HG03378 (cell line): ENCODE measurements around the gene KRTAP10-4.
"Not testable (repeated sequence)": the region's sequence is repeated elsewhere in the genome, so short reads cannot be mapped to it uniquely, and the experiment has no call there.

Source experiments
- ATAC-seq: cut with Tn5 transposase; IDR thresholded peaks from one replicate; pipeline ENCODE4 v1.9.1; 2021; ENCODE audit warnings: mild to moderate bottlenecking, moderate library complexity; ENCODE audit not compliant: unreplicated experiment

KRTAP10-4 gene

DNA sequence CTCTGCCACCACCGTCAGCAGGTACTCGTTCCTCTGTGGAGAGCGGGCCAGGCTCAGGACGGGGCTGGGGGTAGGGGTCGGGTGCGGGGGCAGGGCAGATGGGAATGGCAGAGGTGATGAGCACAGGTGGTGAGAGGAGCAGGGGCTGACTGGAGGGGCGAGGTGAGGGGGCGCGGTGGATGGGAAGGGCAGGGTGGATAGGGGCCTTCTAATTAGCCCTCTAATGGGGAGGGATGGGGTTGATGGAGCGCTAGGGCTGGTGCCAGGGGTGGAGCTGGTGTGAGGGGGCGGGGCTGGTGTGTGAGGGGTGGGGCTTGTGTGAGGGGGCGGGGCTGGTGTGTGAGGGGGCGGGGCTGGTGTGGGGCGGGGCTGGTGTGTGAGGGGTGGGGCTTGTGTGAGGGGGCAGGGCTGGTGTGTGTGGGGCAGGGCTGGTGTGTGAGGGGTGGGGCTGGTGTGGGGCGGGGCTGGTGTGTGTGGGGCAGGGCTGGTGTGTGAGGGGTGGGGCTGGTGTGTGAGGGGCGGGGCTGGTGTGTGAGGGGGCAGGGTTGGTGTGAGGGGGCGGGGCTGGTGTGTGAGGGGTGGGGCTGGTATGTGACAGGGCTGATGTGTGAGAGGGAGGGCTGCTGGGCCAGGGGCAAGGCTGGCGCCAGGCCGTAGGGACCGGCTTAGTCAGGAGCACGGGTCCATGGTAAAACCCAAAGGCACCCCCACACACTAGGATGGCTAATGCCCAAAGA is 39.5 kb upstream of the KRTAP10-4 start:
- ATAC-seq, result no peak

DNA sequence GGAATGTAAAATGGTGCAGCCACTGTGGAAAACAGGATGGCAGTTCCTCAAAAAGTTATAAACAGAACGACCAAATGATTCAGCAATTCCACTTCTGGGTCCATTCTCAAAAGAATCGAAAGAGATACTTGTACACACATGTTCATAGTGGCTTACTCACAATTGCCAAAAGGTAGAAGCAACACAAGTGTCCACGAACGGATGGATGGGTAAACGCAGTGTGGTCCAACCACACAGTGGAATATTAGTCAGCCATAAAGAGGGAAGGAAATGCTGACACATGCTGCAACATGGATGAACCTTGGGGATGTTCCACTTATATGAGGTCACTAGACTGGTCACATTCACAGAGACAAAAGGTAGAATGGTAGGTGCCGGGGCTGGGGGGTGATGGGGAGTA is 38.8 kb upstream of the KRTAP10-4 start:
- ATAC-seq, result no peak

DNA sequence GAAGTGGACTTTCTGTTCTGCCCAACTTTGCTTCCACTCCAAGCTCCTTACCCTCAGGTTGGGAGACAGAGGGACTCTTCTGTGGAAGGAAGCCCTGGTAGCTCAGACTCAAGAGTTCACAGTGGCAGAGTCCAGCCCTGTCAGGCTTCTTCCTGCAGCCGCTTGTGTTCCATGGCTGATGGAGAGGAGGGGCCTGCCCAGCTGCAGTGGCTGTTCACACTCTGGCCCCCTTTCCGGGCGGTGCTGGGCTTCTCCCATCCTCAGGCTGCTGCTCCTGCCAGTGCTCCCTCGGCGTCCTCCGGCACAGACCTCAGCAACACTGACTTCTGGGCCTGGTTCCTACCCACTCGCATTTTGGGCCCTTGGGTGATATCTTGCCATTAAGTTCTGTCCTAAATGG is 37.6 kb upstream of the KRTAP10-4 start:
- no peak for ATAC-seq

DNA sequence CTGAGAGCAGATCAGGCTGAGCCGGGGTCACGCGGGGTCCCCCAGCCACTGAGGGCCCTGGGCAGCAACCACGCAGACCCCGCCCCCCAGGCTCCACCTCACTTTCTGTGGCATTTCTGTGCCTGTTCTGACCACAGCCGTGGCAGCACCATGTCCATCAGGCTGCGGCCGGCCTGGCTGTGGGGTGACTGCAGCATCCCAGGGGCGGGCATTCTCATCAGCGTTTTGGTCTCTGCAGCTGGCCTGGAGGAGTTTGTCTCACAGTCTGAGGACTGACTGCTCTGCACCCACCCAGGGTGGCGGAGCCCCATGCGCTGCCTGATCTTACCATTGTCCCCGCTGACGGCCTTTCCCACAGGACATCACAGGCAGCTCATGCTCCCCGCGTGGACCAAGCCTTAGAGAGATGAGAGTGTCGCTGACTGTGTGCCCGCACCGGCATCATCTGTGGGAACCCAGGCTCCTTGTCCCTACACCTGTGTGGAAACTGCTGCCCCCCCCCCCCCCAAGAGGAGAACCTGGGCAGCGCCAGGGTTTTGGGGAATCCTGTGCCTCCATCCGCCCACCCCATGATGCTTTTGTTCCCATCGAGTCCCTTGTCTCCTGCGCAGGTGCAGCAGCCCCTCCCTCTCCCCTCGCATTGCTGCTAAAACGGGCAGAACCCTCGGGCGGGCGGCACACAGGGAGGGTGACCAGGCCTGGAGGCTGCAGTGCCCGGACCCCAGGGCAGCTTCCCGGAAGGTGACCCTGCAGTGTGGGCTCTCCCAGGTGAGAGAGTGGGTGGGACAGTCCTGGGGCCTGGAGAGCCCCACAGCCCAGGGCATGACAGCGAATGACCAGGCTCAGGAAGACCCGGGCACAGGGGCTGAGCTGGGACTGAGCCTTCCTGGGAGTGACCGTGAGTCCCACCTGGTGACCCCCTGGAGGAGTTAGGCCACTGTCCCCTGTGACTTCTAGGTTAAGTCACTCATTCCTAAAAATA is 35.3 kb upstream of the KRTAP10-4 start:
- no peak for ATAC-seq

DNA sequence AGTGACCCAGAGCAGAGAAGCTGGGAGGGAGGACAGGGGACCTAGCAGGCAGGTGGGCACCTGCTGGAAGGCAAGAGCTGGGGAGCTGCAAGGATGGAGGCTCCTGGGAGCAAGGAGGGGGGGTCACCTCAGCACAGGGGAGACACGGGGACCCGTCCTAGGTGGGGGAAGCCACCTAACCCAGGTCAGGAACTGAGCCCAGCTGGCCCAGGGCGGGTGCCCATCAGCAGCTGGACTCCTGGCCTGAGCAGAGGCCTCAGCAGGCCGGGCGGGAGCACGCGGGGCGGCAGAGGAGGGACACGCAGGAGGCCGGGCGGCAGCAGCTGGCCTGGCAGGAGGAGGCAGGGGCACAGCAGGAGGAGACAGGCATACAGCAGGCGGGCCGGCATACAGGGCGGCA is 34.5 kb upstream of the KRTAP10-4 start:
- ATAC-seq, result no peak

DNA sequence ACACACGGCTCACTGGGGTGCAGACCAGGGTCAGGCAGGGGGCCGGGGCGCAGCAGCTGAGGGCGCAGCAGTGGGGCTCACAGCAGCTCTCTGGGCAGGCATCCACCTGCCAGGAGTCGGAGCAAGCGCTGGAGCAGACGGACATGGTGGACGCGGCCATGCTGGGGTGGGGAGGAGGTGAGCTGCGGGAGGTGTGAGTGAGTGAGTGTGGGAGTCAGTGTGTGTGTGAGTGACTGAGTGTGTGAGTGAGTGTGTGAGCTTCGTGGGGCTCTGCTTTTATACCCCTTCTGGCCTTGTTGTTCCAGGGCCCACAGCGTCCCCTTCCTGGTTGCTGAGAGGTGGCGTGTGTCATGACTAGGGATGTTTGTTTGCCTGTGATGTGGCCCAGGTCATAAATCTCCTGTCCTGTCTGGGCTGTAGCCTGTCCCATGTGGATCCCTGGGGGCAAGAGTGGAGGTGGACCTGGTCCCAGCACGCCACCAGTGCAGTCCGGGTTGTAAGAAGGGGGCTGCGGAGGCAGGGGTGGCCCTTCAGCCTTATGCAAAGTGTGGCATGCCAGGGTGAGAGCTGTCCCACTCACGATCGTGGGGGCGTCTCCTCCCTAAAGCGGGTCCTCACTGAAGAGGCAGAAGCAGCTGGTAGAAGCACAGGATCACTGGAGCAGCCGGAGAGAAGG is 33.4 kb upstream of the KRTAP10-4 start, which contains the start of gene KRTAP10-1:
Gene KRTAP10-1 (minus strand): TSS at position 205 of the 676 bp plus-strand sequence. CDS start 45 bp downstream, at position 160.
- no peak for ATAC-seq

DNA sequence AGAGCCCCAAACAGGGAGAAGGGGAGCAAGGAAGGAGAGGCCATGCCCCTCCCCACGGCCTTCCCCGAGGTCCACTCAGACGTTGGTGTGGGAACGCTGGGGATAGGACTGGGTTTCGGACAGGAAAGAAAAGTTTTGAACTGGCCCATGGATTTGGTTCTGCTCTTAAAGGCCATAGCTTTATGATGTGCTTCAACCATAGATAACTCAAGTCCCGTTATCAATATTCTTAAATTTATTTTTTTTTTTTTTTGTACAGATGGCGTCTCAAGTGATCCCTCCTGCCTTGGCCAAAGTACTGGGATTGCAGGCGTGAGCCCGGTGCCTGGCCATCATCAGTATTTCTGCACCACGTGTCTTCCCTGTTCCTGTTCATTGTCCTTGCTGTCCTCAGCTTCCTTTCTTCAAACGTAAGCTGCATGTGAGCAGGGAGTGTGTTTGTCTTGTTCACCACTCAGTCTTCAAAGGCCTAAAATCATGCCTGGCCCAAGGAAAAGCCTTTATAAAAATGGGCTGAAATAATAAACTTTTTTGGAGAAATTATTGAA is 32.7 kb upstream of the KRTAP10-4 start:
- ATAC-seq, result no peak

DNA sequence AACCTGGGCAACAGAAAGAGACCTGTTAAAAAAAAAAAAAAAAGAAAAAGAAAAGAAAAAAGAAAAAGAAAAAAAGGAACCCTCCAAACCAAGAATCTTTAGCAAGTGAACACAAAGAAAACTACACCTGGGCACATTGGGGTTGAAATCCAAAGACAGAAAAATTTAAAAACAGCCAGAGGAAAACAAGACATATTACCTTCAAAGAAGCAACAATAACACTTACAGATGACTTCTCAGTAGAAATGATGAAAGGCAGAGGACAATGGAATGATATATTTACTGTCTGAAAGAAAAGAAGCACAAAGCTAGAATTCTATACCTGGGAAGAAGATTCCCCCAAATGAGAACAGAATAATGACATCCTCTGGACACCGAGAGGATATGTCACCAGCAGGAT is 30.8 kb upstream of the KRTAP10-4 start:
- no peak for ATAC-seq

DNA sequence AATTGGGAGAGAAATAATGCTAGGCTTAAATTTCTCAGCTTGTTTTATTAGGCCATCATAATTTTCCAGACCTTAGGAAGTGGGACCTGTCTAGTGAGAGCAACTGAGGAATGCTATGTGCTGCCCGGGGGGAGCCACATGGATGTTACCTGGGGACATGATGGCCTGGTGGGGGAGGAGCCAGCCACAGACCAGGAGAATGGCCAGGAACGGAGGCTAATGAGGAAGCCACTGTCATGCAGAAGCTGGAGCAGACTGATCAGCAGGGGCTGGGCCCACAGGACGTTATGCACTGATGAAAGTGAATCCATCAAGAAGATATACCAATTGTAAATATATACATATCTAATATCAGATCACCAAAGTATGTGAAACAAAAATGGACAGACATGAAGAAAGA is 29.0 kb upstream of the KRTAP10-4 start:
- ATAC-seq, result no peak

DNA sequence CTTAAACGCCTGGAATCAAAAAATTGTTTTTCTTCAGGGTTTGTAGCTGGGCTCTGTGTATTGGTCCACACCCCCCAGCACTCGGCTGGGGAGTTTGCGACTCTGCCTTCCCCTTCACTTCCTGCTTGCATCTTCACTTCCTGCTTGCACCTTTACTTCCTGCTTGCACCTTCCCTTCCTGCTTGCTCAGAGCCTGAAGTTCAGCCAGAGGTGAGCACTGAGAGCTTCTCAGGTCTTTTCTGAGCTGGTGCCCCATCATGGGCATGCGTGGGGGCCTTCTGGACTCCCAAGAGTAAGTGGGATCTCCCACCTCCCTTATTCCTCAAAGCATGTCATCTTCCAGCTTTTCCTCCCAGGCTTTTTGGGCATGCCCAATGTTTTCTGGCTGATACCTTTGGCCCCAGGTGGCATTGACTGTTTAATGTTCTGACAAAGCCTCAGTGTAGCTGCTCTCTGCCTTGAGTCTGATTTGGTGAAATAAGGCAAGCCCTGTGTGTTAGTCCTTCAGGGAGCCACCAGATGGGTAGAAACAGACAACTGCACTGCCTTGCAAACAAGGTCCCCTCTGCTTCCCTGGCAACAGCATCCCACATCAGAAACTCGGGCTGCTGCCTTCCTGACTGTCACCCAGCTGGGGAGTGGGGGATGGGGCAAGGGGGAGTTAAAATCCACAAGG is 25.7 kb upstream of the KRTAP10-4 start:
- no peak for ATAC-seq

DNA sequence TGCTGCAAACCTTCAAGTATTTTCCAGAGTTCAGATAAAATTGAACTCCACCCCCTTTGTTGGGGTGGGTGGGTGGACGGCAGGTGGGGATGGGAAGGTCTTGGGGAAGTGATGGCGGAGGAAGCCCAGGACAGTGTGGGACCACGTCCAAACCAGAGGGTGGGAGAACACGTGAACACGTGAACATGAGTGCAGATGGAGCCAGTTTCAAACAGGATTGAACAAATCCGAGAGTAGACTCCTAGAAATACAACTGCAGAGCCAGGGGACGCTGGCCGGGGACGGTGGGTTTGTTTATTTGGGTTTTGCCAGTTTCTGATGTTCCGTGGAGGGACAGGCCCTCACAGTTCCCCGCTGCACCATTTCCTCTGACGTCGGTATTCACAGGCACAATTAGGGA is 25.1 kb upstream of the KRTAP10-4 start:
- no peak for ATAC-seq

DNA sequence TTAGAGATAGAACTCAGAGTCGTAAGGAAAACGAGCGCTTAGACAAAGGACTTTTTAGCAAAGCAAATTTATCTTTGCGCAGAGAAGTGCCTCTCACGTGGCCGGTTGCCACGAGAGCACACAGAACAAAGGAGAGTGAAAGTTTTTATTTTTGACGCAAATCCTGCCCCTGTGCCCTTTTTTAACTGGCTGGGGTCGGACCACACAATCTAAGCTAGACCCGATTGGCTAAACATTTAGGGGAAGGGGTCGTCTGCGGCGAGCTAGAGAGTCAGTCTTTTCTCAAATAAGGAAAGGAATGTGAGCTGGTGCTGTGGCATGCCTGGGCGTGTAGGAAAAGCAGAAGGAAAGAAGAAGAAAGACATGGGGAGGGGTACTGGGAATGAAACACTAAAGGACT is 24.6 kb upstream of the KRTAP10-4 start:
- no peak for ATAC-seq

DNA sequence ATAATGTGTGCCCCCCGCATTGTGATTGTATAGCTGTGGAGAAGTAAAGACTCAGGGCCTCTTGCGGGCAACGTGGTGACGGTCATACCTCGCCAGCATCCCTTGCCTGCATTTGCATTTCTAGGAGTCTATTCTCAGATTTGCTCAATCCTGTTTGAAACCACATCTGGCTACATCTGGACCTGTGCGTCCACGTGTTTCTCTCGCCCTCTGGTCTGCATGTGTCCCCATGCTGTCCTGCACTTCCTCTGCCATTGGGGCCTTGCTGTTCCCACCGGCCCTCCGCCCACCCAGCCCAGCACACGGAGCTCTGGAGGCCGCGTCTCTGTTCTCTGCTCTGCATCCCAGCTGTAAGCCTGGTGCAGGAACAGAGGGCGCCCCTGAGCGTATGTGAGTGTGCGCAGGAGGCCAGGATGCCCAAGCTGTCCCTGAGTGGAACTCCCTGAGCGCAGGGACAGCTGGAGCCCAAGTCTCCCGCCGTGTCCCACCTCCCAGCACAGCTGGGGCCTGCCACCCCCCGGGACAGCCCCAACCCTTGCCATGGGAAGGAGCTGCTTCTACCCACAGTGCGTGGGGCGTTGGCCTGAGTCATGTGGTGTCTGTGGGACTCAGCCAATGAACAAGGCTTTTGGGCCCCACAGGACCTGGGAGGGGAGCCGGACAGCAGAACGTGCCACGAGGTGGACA is 23.9 kb upstream of the KRTAP10-4 start:
- no peak for ATAC-seq

DNA sequence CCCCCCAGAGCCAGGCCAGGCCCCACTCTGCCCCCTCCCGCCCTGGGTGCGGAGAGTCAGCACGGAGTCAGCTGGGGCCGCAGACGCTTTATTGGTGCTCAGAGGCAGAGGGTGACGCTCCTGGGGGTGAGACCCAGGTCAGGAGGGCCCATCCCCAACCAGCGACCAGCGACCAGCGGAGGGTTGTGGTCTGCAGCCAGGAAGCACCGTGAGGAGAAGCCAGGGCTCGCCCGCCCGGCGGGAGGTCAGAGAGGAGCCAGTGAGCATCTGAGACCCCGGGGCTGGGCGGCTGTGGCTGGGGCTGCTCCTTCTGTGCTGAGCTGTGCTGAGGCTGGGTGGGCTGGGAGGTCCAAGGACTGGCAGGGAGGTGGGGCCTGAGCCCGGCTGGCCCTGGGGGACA is 23.2 kb upstream of the KRTAP10-4 start:
- not testable (repeated sequence) for ATAC-seq

DNA sequence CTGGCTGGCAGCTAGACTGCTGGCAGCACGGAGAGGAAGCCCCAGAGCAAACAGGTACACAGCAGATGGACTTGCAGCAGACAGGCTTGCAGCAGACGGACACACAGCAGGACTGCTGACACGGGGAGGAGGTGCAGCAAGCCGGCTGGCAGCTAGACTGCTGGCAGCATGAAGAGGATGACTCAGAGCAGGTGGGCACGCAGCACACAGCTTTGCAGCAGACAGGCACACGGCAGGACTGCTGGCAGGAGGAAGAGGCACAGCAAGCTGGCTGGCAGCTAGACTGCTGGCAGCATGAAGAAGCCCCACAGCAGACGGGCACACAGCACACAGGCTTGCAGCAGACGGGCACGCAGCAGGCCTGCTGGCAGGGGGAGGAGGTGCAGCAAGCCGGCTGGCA is 22.7 kb upstream of the KRTAP10-4 start:
- no peak for ATAC-seq

DNA sequence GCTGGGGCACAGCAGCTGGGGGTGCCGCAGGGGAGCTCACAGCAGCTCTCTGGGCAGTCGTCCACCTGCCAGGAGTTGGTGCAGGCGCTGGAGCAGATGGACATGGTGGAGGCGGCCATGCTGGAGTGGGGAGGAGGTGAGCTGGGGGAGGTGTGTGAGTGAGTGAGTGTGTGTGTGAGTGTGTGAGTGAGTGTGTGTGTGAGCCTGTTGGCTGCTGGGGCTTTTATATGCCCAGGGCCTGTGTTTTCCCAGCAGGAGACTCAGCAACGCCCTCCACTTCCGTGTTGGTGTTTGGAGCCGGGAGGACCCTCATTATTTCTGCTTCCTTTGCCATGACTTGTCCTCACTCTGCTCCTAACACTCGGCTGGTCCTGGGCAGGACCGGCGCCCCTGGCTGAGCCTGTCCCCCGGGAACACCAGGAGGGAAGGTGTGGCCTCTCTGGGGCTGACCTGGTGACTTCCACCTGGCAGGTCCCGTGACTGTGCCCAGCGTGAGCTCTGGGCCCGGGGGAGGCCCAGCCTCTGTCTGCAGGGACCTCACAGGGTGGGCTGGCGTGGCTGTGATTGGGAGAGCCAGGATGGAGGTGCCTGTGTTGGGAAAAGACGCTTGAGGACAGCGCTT is 22.1 kb upstream of the KRTAP10-4 start, which contains the start of gene KRTAP10-2:
Gene KRTAP10-2 (minus strand): TSS at position 166 of the 622 bp plus-strand sequence. CDS start 47 bp downstream, at position 119.
- no peak for ATAC-seq

DNA sequence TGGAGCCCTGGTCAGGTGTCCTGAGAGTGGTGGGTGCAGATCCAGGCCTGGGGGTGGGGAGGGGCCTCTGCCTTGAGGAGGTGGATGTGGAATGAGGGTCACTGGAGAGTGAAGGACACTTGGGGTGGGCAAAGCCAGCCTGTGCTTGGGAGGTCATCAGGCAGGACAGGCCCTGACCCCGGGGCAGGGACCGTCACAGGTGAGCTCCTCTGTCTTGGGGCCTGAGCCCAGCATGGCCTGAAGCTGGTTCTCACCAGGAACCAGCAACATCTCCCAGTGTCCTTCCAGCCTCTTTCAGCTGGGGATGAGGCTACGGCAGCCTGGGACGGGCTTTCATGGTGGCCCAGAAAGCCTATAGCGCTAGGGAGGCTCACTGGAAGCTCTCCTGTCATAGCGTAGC is 21.4 kb upstream of the KRTAP10-4 start:
- no peak for ATAC-seq

DNA sequence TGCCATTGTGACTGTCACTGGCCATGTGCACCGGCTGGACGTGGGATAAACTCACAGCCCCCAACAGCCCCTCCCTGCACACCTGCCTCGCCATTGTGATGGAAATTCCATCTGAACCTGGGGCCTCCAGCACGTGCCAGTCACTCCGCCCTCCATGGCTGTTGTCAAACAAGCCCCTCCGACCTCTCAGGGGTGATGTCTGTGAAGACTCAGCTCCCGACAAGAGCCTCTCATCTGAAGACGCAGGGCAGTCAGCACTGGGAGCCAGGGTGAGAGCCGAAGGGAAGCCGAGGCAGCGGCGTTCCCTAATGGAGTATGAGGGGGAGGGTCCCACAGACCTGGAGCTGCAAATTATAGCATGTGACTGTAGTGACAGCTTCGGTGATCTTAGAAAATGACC is 20.8 kb upstream of the KRTAP10-4 start:
- ATAC-seq, result no peak

DNA sequence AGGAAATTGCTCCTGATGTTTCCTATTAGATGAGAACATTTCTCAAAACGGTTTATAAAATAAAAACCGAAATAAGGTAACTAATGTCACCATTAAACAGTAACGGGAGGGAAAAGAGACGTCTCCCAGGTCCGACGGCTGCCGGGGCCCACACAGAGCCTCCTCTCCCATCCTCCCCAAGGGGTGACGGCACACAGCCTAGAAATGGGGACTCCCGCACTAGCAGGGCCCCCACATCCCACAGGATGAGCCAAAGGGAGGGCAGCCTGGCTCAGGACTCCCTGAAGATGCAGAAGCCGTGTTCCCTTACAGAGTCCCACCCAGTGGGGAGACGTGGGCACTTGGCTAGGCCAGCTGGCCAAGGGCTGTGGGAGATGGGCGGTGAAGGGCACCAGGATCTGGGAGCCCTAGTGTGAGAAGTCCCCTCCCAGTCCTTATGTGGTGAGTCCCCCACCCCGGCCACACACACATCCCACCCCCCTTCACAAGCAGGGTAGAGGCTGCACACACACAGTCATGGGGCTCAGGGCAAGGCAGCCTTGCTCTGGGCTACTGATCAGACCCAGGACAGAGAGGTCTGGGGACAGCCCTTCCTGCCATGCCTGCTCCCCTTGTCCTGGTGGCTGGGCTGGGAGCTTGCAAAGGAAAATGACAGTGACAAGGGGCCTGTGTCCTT is 18.2 kb upstream of the KRTAP10-4 start:
- ATAC-seq, result no peak
